NCI-H2081 (cell line): Measurements from ENCODE around the gene DSC1.
"Not testable (repeated sequence)": the region's sequence is repeated elsewhere in the genome, so short reads cannot be mapped to it uniquely, and the experiment has no call there.

Experiments used
- DNase-seq, 2 experiments: peaks; one replicate each; lab custom pipeline; 2025; lab: John Stamatoyannopoulos, UW

DSC1 gene

DNA sequence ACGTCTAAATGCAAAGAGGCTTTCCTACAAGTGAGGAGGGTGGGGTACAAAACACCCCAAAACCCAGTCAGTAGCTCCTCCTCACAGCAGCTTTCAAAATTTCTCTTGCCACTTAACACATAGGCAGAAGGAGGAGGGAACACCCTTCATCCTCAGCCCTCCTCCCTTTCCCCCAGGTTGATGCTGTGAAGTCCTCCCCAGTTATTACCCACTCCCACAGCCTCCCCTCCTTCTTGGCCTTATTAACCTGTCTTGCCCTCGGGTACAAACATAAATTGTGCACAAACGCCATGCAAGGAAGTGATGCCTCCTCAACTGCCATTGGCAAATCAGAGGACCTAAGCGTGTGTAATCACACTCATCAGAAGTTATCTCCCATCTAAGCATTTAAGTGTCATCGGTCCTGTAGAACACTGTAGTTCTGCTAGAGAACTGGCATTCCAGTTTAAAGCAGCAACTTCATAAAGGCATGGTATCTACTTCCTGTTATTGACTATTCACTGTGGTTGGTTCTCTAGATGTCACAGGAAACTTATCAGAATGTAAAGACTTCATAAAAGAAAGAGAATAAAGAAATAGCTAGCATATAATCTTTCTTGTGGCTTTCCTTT, at the start of gene DSC1:
TSS of gene DSC1 (minus strand) at position 32 of the 611 bp plus-strand sequence. CDS start 262 bp downstream, outside the sequence.
- DNase-seq, result no peak

DNA sequence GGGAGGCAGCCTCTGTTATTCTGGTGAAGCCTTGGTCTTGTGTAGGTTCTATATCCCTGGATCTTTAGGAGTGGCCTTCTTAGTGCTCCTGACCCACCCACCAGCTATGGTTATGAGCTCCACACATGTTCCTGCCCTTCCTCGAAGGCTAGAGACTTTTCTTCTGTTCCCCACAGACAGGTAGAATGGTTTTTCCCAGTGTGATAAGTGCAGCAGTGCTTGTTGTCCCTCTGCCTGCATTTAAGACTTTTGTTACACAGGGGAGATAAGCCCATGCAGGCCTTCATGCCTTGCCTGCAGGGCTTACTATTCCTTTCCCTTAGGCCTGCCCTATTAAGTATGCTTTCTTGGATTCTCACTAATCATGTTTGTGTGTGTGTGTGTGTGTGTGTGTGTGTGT, 48.4 kb upstream of the DSC1 start:
- no peak for DNase-seq

DNA sequence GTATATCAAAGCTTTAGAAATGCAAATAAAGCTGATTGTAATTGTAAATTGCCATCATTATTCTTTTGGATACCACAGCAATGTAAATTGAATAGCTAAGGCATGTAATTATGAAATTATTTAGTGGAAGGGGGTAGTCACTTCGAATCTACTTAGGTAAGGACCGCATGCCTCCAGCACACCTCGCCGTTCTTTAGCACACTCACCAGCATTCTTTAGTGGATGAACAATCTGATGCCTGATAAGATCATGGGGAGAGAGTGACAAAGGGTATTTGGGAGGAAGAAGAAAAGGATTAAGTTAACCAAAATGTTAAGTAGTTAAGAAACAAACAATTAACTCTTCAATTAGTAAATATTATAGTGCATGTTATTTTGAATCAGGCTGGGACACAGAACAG, 46.4 kb upstream of the DSC1 start:
- no peak for DNase-seq

- DNase-seq, result no peak
Measured at GRCh38 chr18:31207391-31207790, 44.7 kb upstream of the DSC1 start.

DNA sequence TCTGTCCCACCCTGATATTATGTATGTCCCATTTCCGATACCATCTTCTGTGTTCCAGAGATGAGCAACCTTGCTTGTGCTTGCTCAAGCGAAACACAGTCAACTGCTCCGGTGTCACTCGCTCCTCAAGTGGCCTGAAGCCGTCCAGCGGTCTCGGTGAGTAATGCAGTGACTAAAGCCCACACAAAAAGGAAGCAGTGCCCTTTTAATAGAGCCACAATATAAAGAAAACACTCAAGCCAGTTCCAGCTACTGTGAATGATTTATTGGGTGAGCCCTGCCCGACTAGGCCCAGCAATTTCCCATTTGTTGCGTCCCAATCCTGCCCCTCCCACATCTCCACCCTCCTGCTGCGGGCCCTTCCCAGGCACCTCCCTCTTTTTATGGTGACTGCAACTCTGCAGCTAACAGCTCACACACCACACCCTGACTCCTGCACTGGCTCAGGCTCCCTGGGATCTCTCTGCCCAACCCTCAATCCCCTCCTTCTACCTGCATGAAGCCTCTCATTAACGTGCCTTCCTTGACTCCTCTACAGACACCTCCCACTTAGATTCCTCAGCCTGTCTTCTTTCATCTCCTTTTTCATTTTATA, 44.2 kb upstream of the DSC1 start:
- peak in 1 of 2 experiments; percentile 4 for DNase-seq

DNA sequence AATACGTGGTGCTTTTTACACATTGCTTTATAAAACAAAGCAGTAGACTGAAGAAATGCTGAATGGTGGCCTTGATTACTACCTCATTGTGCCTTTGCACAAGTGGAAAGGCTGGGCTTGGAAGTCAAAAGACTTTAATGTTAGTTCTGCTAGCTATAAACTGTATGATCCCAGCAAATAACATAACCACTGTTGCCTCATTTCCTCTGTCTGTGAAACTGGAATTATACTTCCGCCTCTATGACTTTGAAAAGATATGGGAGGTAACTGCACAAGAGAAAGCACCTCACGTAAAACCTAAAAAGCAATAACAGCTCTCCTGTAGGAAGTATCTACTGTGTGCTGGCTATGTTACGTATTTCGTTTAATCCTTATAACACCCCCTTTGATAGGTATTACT, 43.4 kb upstream of the DSC1 start:
- no peak for DNase-seq

DNA sequence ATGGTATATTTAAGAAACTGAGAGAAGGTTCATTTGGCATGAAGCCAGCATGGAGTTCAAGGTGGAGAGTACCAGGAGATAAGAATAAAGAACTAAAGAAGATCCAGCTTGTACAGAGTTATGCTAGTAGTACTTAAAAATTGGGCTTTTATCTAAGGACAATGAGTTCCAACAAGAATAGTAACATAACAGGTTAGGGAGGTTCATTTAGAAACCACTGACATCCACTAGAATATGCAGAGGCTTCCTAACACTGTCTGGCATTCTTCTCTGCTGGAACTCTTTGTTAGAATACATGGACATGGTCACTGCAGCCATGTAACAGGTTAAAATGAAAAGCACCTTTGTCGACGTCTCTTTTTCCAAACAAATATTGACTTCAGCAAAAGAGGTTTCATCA, 42.6 kb upstream of the DSC1 start:
- no peak for DNase-seq

DNA sequence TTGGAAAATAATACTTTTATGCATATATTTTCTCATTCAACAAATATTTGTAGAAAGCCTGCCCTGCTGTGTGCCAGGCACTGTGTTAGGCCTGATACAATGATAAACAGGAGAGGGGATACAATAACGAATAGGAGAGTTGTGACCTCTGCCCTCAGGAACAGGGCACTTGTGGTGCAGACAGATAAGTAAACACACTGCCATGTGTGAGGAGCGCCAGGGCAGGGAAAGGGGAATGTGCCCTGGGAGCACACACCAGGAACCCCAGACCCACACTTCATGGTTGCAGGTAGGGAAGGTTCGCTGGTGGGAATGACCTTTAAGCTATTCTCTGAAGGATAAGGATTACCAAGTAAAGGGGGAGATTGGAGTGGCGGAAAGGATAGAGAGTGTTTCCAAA, 42.2 kb upstream of the DSC1 start:
- DNase-seq, result no peak

- no peak for DNase-seq
Measured at GRCh38 chr18:31204166-31204565, 41.5 kb upstream of the DSC1 start.

- no peak for DNase-seq
Measured at GRCh38 chr18:31203794-31204148, 41.1 kb upstream of the DSC1 start.

DNA sequence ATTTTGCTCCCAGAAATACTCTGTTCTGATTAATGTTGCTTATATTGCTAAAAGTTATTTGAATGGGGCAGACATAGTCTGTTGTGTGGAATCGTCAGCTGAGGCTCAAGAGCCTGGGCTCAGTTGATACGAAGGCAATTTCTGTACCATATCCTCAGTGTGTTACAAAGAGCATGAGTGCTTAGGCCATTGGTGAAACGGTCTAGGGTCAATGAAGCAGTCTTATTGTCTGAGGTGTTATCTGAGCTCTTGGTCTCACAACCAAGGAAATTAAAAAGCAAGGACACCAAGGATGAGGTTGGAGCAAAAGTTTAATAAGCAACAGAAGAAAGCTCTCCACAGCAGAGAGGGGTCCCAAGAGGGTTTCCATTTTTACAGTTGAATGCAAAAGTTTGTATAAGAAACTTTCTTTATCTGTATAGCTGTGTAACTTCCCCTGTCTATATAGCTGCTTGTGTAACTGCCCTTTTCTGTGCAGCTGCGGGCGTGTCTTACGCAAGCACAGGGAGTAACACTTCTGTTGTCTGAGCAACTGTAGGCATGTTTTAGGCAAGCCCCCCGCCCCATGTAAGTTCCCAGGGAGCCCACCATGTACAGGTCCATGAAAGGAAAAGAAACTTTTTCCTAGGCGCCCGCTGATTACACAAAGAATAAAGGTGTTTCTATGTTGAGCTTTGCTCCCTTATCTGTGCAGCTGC, 40.6 kb upstream of the DSC1 start:
- no peak for DNase-seq

DNA sequence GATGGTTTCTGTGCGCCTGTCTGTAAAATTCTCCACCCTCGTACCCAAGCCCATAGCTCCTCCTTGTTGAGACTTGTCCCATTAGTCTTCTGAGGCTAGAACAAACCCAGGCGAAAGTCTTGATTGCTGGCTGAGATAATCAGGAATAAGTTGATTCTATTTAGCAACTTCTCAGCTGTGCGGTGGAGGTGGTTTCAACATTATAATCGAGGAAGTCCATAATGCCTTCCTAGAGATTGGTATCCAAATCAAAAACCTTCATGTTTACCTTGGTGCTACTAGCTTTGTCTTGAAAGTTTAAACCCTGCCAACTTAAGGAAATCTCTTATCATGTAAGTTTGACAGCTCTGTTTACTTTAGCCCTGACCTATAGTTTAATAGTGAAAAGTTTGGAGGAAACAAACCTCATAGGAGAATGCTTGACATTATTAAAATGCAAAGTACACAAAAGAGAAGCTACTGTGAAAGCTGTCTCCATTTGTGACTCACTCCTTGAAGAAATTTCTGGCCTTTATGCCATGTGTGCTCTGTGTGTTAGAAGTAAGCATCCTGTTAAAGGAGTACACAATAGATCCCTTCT, 36.6 kb upstream of the DSC1 start:
- no peak for DNase-seq

DNA sequence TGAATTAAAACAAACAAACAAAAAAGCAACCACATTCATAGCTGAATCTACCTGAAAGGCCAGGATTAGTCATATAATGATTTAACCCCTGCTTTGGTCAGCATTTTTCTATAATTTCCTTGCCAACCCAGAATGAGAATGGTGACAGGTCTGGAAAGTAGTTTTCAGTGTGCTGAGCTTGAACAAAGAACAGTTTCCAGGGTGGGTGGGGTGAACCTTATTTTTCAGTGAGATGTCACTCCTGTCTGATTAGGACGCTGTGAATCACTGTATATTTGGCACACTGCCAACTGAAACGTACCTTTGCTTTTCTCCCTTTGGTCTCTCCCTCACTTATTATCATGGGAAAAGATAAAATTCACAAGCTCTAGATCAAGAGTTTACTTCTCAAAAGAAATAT, 35.0 kb upstream of the DSC1 start:
- no peak for DNase-seq

- DNase-seq, result no peak
Measured at GRCh38 chr18:31195063-31195462, 32.4 kb upstream of the DSC1 start.

DNA sequence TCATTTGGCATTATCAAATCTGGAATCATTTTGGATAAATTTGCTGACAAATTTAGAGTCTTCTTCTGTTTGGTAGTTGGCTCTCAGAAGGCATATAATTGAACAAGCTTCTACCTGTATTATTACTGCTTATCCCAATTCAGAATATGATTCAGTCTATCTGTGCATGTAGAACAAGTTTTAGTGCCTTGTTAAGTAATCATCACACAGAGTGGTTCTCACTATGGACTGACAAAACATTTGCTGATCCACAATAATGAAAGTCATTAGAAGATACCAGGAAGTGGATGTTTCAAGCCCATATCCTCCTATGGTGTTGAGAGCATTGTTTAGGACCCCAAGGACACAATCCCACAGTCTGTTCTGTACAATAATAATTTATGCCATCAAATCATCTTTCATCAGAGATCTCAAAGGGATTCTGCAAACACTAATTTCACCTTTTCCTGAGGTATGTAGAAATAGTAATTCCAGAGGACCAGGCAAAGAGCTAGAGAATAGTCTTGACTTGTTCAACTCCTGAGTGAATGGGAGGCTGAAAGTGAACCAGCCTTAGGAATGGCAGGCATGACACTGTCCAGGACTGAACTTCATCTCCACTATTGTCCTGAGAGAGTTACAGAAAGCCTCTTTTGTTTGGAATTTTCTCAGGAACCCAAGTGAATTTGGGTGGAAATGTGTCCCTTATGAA, 29.6 kb upstream of the DSC1 start:
- DNase-seq, result no peak

- no peak for DNase-seq
Measured at GRCh38 chr18:31190919-31191318, 28.3 kb upstream of the DSC1 start.

GRCh38 chr18:31189757-31190156, 27.1 kb upstream of the DSC1 start:
- DNase-seq, result no peak

DNA sequence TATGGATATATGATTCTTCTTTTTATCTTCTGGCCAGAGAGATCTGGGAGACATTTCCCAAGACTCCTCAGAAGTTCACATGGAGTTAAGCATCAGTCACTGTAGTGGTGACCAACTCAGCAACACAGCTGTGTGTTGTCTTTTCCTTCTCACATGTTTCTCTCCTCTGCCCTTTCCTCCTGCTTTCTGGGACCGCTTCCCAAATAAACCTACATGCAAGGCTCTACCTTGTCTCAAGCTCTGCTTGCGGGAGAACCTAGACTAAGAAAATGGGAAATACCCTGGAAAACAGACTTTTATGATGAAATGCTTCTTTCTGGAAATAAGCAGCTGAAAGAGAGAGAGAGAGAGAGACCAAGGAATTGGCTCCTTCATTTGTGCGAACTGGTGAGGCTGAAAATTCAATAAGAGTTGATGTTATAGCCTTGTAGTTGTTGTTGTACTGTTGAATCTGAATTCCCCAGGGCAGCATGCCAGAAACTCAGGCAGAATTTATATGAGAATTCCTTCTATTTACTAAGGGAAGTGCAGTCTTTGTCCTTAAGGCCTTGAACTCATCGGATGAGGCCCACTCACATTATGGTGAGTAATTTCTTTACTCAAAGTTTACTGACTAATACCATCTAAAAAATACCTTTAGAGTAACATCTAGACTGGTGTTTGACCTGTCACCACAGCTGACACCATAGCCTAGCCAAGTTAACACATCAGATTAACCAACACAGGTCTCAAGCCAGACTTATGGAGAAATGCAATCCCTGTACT, 22.7 kb upstream of the DSC1 start:
- no peak for DNase-seq

DNA sequence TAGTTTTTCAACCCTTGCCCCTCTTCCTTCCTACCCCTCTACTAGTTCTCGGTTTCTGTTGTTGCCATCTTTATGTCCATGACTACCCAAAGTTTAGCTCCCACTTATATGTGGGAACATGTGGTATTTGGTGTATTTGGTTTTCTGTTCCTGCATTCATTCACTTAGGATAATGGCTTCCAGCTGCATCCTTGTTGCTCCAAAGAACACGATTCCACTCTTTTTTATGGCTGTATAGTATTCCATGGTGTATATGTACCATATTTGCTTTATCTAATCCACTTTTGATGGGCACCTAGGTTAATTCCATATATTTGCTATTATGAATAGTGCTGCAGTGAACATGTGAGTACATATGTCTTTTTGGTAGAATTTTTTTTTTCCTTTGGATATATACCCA, 20.6 kb upstream of the DSC1 start:
- DNase-seq, result no peak

- DNase-seq, result not testable (repeated sequence)
Measured at GRCh38 chr18:31177369-31177768, 14.7 kb upstream of the DSC1 start.

- no peak for DNase-seq
Measured at GRCh38 chr18:31176531-31176930, 13.9 kb upstream of the DSC1 start.
